Pancreas (tissue), 10 donors: ENCODE results near the gene GPNMB. TPM values are rescaled to one million over a fixed set of nuclear protein-coding genes. Genes with fewer than 3 reads are reported as not detected.

Source experiments
- ATAC-seq, 4 donors: fragments of 200-7000 bp; cut with Tn5 transposase; one replicate each; pipeline versions ENCODE4 v1.8.0 to v1.9.1; 2020; ENCODE audit warnings: mild to moderate bottlenecking in 4 of 4, moderate library complexity in 4 of 4
- DNase-seq, 6 donors: peaks; one replicate each; pipeline ENCODE4 v3.0.0-alpha.2; 2020
- FAIRE-seq: peaks from 2 replicates; lab custom pipeline; 2012; peaks lifted over from hg19 to GRCh38; lab: Jason Lieb, UNC
- H3K27ac ChIP-seq, 4 donors: fragments of 200-600 bp; sonication (generic); 1 replicate in 3 of 4; 2 replicates in 1 of 4; pipeline versions ENCODE4 v1.5.0 to v1.8.0; 2020
- H3K27me3 ChIP-seq, 4 donors: fragments of 200-600 bp; one replicate each; pipeline ENCODE4 v1.8.0; 2021
- H3K36me3 ChIP-seq, 3 donors: fragments of 200-600 bp; sonication (generic) in 1 of 3; one replicate each; pipeline versions ENCODE4 v1.5.0 to v1.8.0; 2020 to 2021
- H3K4me1 ChIP-seq, 3 donors: fragments of 200-600 bp; one replicate each; pipeline ENCODE4 v1.8.0; 2021
- H3K4me3 ChIP-seq, 4 donors: fragments of 200-600 bp; sonication (generic) in 2 of 4; one replicate each; pipeline versions ENCODE4 v1.5.0 to v1.8.0; 2020 to 2021
- H3K9me3 ChIP-seq, 4 donors: fragments of 200-600 bp; one replicate each; pipeline ENCODE4 v1.8.0; 2021
- CTCF ChIP-seq, 4 donors: fragments of 200-600 bp; sonication (generic) in 3 of 4; IDR thresholded peaks; one replicate each; pipeline versions ENCODE4 v1.5.0 to v1.8.0; 2021; ENCODE audit warnings: antibody characterized with exemption in 4 of 4
- WGBS, 2 donors: extraction: QIAGEN DNeasy Blood & Tissue Kit; methylation state at CpG; one replicate each; pipeline ENCODE4 v1.1.7; 2013; 5-methylcytosine and 5-hydroxymethylcytosine counted together
- intact Hi-C, 3 donors: fragments of 100-400 bp; cut with DNase I; formaldehyde crosslinking; loops; one replicate each; pipeline versions ENCODE4 v1.11.1 to v1.14.2; 2022
- polyA plus RNA-seq, 2 donors: library from polyadenylated mRNA; stranded (reverse); fragments of 200-250 nt; gene quantifications; one replicate each; pipeline ENCODE4 v1.2.3, GENCODE V29; 2013
- total RNA-seq, 6 donors: library from RNA; stranded (reverse); fragmentation: NEBNext Ultra II Directional in 4 of 6; extraction: Animal tissue kit (Norgen Biotek cat#: 25700) in 4 of 6; gene quantifications; one replicate each; pipeline versions ENCODE4 v1.2.1 to v1.2.4, GENCODE V29; 2021 to 2023
- donor health status: healthy with polysubstance abuse.
- donor health status: DM: no; HTN: no; CAD: no; lungs with moderate emphysema.
- donor health status: DM: no; HTN: no; CAD: no.
- donor health status: control.
- donor health status: control.
- donor health status: Bipolar disorder and iron deficiency.
- donor health status: DM: yes; HTN: yes; CAD: no.
- donor health status: DM: no; HTN: no; CAD: no.
- donor health status: DM: no; HTN: no; CAD: no.
- donor health status: DM: yes; HTN: yes; CAD: no.

The GPNMB gene
- total and polyA plus RNA-seq, 8 donors, result 1.9 to 104 (median 5.0) TPM

GRCh38 chr7:23279819-23280525 lies 33.4 kb downstream of the GPNMB start:
- no peak for TF ChIP-seq CTCF (IDR thresholded peaks at IDR 0.05)
- H3K4me3 ChIP-seq, result no peak overlapping the region
- no peaks in the 10 kb centered on the region for H3K36me3 ChIP-seq
- FAIRE-seq (no peak), ATAC-seq (no peak), DNase-seq (no peak)
- no peaks in the 10 kb centered on the region for H3K4me1 ChIP-seq
- H3K27me3 ChIP-seq, result no peaks in the 10 kb centered on the region
- 84 to 94% methylated on average over 2 of the region's 2 CpGs for WGBS, 2 donors
- intact Hi-C loops, result no loop called here
- no peaks in the 10 kb centered on the region for H3K9me3 ChIP-seq
- no peak overlapping the region for H3K27ac ChIP-seq

DNA sequence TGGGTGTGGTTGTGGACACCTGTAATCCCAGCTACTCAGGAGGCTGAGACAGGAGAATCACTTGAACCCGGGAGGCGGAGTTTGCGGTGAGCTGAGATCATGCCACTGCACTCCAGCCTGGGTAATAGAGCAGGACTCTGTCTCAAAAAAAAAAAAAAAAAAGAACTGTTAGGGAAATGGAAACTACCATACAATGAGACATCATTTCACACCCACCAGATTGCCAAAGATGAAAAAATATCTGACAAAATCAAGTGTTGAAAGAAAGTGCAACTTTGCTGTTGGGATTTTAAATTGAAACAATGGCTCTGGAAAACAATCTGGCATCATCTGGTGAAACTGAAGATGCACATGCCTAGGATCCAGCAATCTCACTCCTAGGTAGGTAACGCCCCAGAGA lies 36.5 kb downstream of the GPNMB start:
- FAIRE-seq (no peak), DNase-seq (no peak), ATAC-seq (no peak)
- H3K4me1 ChIP-seq, result no peaks in the 10 kb centered on the region
- H3K4me3 ChIP-seq, result no peak overlapping the region
- WGBS, 2 donors, result 92 to 97% methylated on average over 4 of the region's 4 CpGs
- intact Hi-C loops, result no loop called here
- TF ChIP-seq CTCF (IDR thresholded peaks at IDR 0.05), result no peak
- H3K9me3 ChIP-seq, result no peaks in the 10 kb centered on the region
- no peak overlapping the region for H3K27ac ChIP-seq
- no peaks in the 10 kb centered on the region for H3K27me3 ChIP-seq
- no peaks in the 10 kb centered on the region for H3K36me3 ChIP-seq

GRCh38 chr7:23284871-23285270 lies 38.3 kb downstream of the GPNMB start:
- TF ChIP-seq CTCF (IDR thresholded peaks at IDR 0.05), result no peak
- no peaks in the 10 kb centered on the region for H3K9me3 ChIP-seq
- no peaks in the 10 kb centered on the region for H3K27me3 ChIP-seq
- intact Hi-C loops, result no loop called here
- no peak overlapping the region for H3K4me3 ChIP-seq
- DNase-seq (no peak), ATAC-seq (no peak), FAIRE-seq (no peak)
- H3K27ac ChIP-seq, result no peak overlapping the region
- 89% methylated on average over 2 of the region's 2 CpGs for WGBS, 2 donors
- no peaks in the 10 kb centered on the region for H3K4me1 ChIP-seq
- H3K36me3 ChIP-seq, result no peaks in the 10 kb centered on the region

DNA sequence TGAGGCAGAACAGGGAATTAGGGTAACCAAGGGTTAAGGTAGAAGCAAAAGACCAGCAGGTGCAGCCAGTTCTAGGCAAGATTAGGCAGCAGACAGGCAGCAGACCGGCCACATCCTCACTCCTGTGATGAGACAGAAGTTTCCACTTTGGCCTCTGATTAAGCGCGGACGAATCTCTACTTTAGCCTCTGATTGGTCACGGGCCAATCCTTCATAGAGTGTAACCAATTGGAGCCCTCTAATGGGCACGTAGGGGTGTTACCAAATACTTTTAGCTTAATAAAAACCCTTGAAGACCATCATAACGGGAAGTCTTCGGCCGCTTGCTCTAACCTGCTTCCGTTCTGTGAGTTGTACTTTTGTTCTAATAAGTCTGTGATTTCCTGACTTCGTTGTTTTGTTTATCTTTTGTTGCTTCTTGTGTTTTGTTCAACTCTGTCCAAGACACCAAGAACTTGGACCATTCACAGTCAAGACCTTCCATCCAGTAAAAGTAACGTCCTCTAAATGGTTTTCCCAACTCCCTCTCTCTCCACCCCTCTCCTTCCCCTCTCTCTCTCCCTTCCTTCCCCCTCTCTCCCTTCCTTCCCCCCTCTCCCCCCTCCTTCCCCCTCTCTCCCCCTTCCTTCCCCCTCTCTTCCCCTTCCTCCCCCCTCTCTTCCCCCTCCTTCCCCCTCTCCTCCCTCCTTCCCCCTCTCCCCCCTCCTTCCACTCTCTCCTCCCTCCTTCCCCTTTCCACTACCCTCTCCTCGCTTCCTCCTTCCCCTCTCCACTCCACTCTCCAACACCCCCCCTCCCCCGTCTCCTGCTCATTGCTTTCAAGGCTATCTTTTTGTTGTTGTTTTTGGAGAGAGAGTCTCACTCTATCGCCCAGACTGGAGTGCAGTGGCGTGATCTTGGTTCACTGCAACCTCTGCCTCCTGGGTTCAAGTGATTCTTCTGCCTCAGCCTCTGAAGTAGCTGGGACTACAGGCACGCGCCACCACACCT lies 39.4 kb downstream of the GPNMB start:
- Histone ChIP-seq H3K9me3 (no peaks in the 10 kb centered on the region), H3K27me3 (no peaks in the 10 kb centered on the region), H3K4me3 (no peak overlapping the region), H3K27ac (no peak overlapping the region), H3K36me3 (no peaks in the 10 kb centered on the region), H3K4me1 (no peaks in the 10 kb centered on the region)
- no peak for TF ChIP-seq CTCF (IDR thresholded peaks at IDR 0.05)
- FAIRE-seq (no peak), ATAC-seq (no peak), DNase-seq (no peak)
- intact Hi-C loops, result no loop called here
- 73 to 83% methylated on average over 18 of the region's 18 CpGs for WGBS, 2 donors
